Smooth muscle cell (in vitro differentiated cells): Measurements from ENCODE around the gene WDR20. TPM values are rescaled to one million over a fixed set of nuclear protein-coding genes. Genes with fewer than 3 reads are reported as not detected.

Experiments
- DNase-seq: peaks from one replicate; lab custom pipeline; 2025; ENCODE audit not compliant: unreplicated experiment; lab: John Stamatoyannopoulos, UW
- H2AFZ ChIP-seq: fragments of 200-600 bp; sonication (generic); 2 replicates; pipeline ENCODE4 v1.6.0; 2016; ENCODE audit warnings: antibody characterized with exemption, low read depth, mild to moderate bottlenecking
- H3F3A ChIP-seq: fragments of 200-600 bp; sonication (generic); 2 replicates; pipeline ENCODE4 v1.6.0; 2017; ENCODE audit warnings: antibody characterized with exemption, low read depth
- H3K27ac ChIP-seq: fragments of 200-600 bp; sonication (generic); 2 replicates; pipeline ENCODE4 v1.5.1; 2016; ENCODE audit warnings: low read depth, mild to moderate bottlenecking
- H3K27me3 ChIP-seq: fragments of 200-600 bp; sonication (generic); 2 replicates; pipeline ENCODE4 v1.6.1; 2016; ENCODE audit warnings: low read depth, mild to moderate bottlenecking
- H3K36me3 ChIP-seq: fragments of 200-600 bp; sonication (generic); 2 replicates; pipeline ENCODE4 v1.5.1; 2016; ENCODE audit warnings: low read depth
- H3K4me1 ChIP-seq: fragments of 200-600 bp; sonication (generic); 2 replicates; pipeline ENCODE4 v1.5.1; 2016; ENCODE audit warnings: low read depth
- H3K4me2 ChIP-seq: fragments of 200-600 bp; sonication (generic); 2 replicates; pipeline ENCODE4 v1.6.0; 2016; ENCODE audit warnings: mild to moderate bottlenecking
- H3K4me3 ChIP-seq: fragments of 200-600 bp; sonication (generic); 2 replicates; pipeline ENCODE4 v1.5.1; 2016; ENCODE audit warnings: mild to moderate bottlenecking
- H3K79me2 ChIP-seq: fragments of 200-600 bp; sonication (generic); 2 replicates; pipeline ENCODE4 v1.6.0; 2016; ENCODE audit warnings: low read depth, mild to moderate bottlenecking
- H3K9ac ChIP-seq: fragments of 200-600 bp; sonication (generic); 2 replicates; pipeline ENCODE4 v1.6.0; 2016; ENCODE audit warnings: low read depth
- H3K9me3 ChIP-seq: fragments of 200-600 bp; sonication (generic); replicated peaks from 2 replicates; pipeline ENCODE4 v1.5.1; 2016; ENCODE audit warnings: low read depth
- H4K20me1 ChIP-seq: fragments of 200-600 bp; sonication (generic); 2 replicates; pipeline ENCODE4 v1.6.0; 2016; ENCODE audit warnings: low read depth
- CTCF ChIP-seq: fragments of 200-600 bp; sonication (generic); IDR thresholded peaks from 2 replicates; pipeline ENCODE4 v1.5.1; 2017; ENCODE audit warnings: borderline replicate concordance, mild to moderate bottlenecking, antibody characterized with exemption; ENCODE audit not compliant: insufficient read depth, poor library complexity, severe bottlenecking
- WGBS: methylation state at CpG from one replicate; pipeline ENCODE4 v1.1.7; 2016; ENCODE audit warnings: low lambda C conversion rate; 5-methylcytosine and 5-hydroxymethylcytosine counted together
- polyA plus RNA-seq: library from polyadenylated mRNA; unstranded; fragments of >200 nt; fragmentation: Nextera tagmentation; extraction: Ambion mirVana; gene quantifications from 2 replicates; pipeline ENCODE4 v1.2.1, GENCODE V29; 2016
- total RNA-seq: library from RNA; depleted of rRNA; stranded (reverse); fragments of >200 nt; gene quantifications from 2 replicates; pipeline ENCODE4 v1.2.3, GENCODE V29; 2014

The WDR20 gene
- total and polyA plus RNA-seq, 2 experiments from 2014 or later, result 12.0 to 19.4 TPM

GRCh38 chr14:102096569-102097188 is 43.0 kb upstream of the WDR20 start:
- Histone ChIP-seq H3F3A (no peaks in the 10 kb centered on the region), H3K27ac (no peak overlapping the region), H3K9me3 (no peaks in the 10 kb centered on the region), H3K4me2 (no peak overlapping the region), H3K4me1 (no peaks in the 10 kb centered on the region), H3K9ac (no peak overlapping the region), H3K4me3 (no peak overlapping the region), H2AFZ (no peak overlapping the region), H3K27me3 (no peaks in the 10 kb centered on the region), H3K36me3 (no peaks in the 10 kb centered on the region), H3K79me2 (no peaks in the 10 kb centered on the region), H4K20me1 (no peaks in the 10 kb centered on the region)
- peak; percentile 16 for DNase-seq
- WGBS, result 32% methylated on average over 12 of the region's 12 CpGs
- peak; percentile 78 for TF ChIP-seq CTCF

GRCh38 chr14:102097441-102098135 is 42.1 kb upstream of the WDR20 start:
- TF ChIP-seq CTCF, result no peak
- Histone ChIP-seq H3K4me1 (no peaks in the 10 kb centered on the region), H2AFZ (no peak overlapping the region), H4K20me1 (no peaks in the 10 kb centered on the region), H3K27ac (no peak overlapping the region), H3K79me2 (no peaks in the 10 kb centered on the region), H3K9ac (no peak overlapping the region), H3K36me3 (no peaks in the 10 kb centered on the region), H3K27me3 (no peaks in the 10 kb centered on the region), H3K4me3 (no peak overlapping the region), H3K9me3 (no peaks in the 10 kb centered on the region), H3F3A (no peaks in the 10 kb centered on the region), H3K4me2 (no peak overlapping the region)
- no peak for DNase-seq
- WGBS, result 55% methylated on average over 7 of the region's 7 CpGs

- no peak overlapping the region for H3K4me3 ChIP-seq
- no peaks in the 10 kb centered on the region for H3K79me2 ChIP-seq
- no peak overlapping the region for H3K4me2 ChIP-seq
- no peak for DNase-seq
- no peak for TF ChIP-seq CTCF
- no peaks in the 10 kb centered on the region for H3K9me3 ChIP-seq
- 96% methylated on average over 10 of the region's 10 CpGs for WGBS
- no peak overlapping the region for H3K27ac ChIP-seq
- no peak overlapping the region for H3K9ac ChIP-seq
- H3K27me3 ChIP-seq, result no peaks in the 10 kb centered on the region
- no peaks in the 10 kb centered on the region for H3K4me1 ChIP-seq
- no peaks in the 10 kb centered on the region for H3F3A ChIP-seq
- no peaks in the 10 kb centered on the region for H4K20me1 ChIP-seq
- H2AFZ ChIP-seq, result no peak overlapping the region
- H3K36me3 ChIP-seq, result no peaks in the 10 kb centered on the region
Measured at GRCh38 chr14:102103062-102103695, 36.5 kb upstream of the WDR20 start.
